ENCODE results near the gene TNFRSF1A.

TNFRSF1A gene

GRCh38 chr12:6327229-6328041, 14.4 kb downstream of the TNFRSF1A start:
- no peak for DNase-seq (ENCODE audit: low read depth)

GRCh38 chr12:6326316-6327228, 15.3 kb downstream of the TNFRSF1A start:
- TF ChIP-seq CTCF (IDR thresholded peaks at IDR 0.05; ENCODE audit: control insufficient read depth, extremely low read depth, insufficient read depth) = 0 out of 2 replicates have a peak, but pooled peaks have one; percentile 12
- no peak overlapping the region for H3K4me3 ChIP-seq (ENCODE audit: low read depth, low read length)
- DNase-seq (ENCODE audit: low read depth) = no peak

More at GRCh38 chr12:6327229-6328041, 14.4 kb downstream of the TNFRSF1A start:
- TF ChIP-seq CTCF (IDR thresholded peaks at IDR 0.05; ENCODE audit: control insufficient read depth, extremely low read depth, insufficient read depth) = no peak
- H3K4me3 ChIP-seq (ENCODE audit: low read depth, low read length) = no peak overlapping the region

- no peak overlapping the region for H3K4me3 ChIP-seq (ENCODE audit: low read depth, low read length)
- TF ChIP-seq CTCF (IDR thresholded peaks at IDR 0.05; ENCODE audit: control insufficient read depth, extremely low read depth, insufficient read depth) = no peak
- no peak for DNase-seq (ENCODE audit: low read depth)
Measured at GRCh38 chr12:6324936-6325750, 16.7 kb downstream of the TNFRSF1A start.

- TF ChIP-seq CTCF (IDR thresholded peaks at IDR 0.05; ENCODE audit: control insufficient read depth, extremely low read depth, insufficient read depth) = no peak
- H3K4me3 ChIP-seq (ENCODE audit: low read depth, low read length) = no peak overlapping the region
Measured at GRCh38 chr12:6323995-6324711, 17.7 kb downstream of the TNFRSF1A start.

GRCh38 chr12:6323340-6323994, 18.4 kb downstream of the TNFRSF1A start:
- TF ChIP-seq CTCF (IDR thresholded peaks at IDR 0.05; ENCODE audit: control insufficient read depth, extremely low read depth, insufficient read depth) = peak; percentile 60
- H3K4me3 ChIP-seq (ENCODE audit: low read depth, low read length) = no peak overlapping the region
- DNase-seq (ENCODE audit: low read depth) = peak; percentile 67

More at GRCh38 chr12:6323995-6324711, 17.7 kb downstream of the TNFRSF1A start:
- DNase-seq (ENCODE audit: low read depth) = no peak

All from LNCaP clone FGC (cell line).